HG02970 (cell line): ENCODE measurements around the gene PDE1C.
"Not testable (repeated sequence)": the region's sequence is repeated elsewhere in the genome, so short reads cannot be mapped to it uniquely, and the experiment has no call there.

ENCODE experiments used
- ATAC-seq: cut with Tn5 transposase; IDR thresholded peaks from one replicate; pipeline ENCODE4 v1.9.1; 2021; ENCODE audit warnings: mild to moderate bottlenecking, moderate library complexity, moderate number of reproducible peaks; ENCODE audit not compliant: unreplicated experiment, low FRiP score

Gene PDE1C

DNA sequence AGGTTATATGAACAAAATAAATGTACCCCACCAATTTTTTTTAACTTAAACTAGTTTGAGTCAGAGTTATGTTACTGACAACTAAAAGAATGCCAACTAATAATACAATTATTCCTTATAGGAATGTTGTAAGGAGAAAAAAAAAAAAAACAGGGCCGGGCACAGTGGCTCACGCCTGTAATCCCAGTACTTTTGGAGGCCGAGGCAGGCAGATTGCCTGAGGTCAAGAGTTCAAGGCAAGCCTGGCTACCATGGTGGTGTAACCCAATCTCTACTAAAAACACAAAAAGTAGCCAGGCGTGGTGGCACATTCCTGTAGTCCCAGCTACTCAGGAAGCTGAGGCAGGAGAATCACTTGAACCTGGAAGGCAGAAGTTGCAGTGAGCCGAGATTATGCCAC lies 6.6 kb upstream of the PDE1C start:
- ATAC-seq: not testable (repeated sequence)

DNA sequence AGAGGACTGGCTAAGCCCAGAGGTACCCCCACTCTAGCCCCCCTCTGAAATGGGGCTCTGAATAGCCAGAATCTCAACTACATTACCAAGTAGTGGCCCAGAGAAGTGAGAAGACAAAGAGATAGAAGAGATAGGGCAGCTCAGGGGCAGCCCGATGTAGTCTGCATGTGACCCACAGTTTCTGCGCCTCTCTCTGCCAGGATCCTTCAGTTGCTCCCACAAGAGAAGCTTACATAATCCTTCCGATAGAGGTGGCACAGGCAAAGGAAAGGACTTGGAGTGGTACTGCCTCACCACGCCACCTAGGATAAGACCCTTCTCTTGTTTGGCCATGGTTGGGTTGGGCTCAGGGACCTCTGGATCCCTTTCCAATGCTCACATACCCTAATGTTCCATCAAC lies 5.4 kb upstream of the PDE1C start:
- no peak for ATAC-seq

DNA sequence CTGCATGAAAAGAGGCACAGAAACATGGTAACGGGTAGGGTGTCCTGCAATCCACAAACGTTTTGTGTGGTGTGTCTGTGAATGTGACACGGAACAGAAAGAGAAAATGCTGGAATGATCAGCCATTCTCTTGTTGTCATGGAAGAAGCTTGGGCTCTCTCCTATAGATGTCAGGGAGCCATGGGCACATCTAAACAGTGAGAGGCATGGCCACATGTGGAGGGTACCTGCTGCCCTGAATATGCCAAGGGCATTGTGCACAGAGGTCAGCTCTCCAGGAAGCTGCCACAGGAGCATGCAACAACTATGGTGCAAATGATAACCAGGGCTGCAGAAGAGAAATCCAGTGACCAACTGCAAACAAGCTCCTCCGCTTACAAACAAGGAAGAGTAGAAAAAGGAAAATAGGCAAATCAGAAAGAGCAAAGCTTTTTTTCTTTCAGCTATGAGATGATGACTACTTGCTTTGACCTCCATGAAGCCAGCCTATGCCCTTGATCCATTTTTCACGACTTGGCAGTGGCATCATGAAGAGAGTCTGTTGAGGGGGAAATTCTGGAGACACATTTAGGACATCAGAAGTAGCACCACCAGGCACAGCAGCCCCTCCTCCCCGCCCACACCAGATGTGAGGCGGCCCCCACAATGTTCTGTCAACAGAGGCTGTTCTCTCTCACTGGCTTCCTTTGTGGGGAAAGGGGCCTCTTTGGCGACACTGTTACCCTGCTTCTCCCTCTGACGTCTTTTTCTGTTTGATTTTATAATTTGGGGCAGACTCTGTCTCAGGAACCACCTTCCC lies 4.8 kb upstream of the PDE1C start:
- ATAC-seq: no peak

DNA sequence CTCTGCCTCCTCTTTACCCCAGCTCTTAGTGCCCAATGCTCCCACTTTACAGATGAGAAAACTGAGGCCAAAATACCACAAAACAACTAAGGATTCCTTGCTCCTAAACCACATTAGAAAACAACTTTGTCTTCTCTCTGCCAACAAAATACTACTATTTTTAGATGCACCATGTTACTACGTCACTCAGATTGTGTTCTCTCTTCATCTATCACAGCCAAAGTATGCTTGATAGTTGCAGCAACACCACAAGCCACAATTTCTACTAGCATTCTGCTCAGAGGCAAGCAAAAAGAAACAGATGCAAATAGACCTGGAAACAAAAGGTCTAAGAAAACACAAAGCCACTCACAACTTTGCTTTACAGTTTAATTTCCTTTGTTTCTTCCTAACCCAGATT lies 3.3 kb upstream of the PDE1C start:
- no peak for ATAC-seq

DNA sequence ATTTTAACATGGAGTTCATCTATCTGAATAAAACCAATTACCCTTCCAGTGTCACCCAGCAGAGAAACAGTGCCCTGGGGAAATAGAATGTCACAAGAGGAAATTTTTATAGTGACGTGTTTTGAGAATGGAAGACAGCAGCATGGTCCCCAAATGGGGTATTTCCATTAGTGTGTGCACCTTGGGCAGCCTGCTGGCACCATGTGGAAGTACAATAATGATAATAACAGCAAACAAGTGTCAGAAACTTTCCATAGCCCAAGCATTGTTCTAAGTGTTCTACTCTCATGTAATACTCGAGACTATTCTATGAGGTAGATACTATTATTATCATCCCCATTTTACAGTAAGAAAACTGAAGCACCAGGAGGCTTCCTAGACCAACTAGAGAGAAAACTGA lies 2.2 kb upstream of the PDE1C start:
- no peak for ATAC-seq

DNA sequence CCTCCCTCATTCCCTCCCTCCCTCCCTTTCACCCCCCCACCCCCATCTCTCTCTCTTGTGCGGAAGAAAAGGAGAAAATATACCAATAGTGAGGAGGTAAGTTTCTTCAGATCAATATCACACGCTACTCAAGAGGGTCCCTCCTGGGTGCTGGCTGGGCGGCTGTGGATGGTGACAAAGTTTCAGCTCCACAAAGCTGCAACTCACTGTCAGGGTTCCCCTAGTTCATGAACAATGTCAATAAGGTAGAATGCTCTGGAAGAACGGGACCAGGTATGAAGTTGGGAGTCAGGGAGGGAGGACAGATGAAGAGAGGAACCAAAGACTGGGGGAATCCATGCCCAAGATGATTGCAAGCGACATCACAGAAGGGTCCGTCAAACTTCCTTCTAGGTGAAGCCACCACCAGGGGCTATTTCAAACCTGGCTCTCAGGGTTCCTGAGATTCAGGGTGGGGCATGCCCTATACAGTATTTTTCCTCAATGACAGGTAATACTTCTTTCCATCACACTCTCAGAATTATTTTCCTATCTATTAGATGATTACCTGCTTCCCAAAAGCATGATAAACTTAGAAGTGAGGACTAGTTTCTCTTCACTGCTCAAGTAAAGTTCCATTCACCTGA lies 1.4 kb upstream of the PDE1C start:
- ATAC-seq: no peak

DNA sequence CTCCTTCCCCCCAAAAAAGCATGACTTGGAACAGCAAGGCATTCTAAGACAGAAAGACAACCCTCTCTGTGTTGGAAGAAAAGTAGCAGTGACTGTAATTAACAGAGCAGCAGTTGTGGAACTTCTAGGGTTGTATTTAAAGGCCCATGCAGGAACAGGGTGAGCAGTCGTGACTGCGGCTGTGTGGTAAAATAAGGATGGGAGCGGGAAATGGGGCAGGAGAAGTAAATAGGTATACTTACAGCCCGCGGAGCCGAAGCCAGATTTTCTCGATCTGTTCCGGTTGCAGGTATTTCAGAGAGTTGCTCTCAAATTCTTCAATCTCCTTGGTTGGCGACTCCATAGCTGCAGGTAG lies 179 bp downstream of the PDE1C start:
- no peak for ATAC-seq

DNA sequence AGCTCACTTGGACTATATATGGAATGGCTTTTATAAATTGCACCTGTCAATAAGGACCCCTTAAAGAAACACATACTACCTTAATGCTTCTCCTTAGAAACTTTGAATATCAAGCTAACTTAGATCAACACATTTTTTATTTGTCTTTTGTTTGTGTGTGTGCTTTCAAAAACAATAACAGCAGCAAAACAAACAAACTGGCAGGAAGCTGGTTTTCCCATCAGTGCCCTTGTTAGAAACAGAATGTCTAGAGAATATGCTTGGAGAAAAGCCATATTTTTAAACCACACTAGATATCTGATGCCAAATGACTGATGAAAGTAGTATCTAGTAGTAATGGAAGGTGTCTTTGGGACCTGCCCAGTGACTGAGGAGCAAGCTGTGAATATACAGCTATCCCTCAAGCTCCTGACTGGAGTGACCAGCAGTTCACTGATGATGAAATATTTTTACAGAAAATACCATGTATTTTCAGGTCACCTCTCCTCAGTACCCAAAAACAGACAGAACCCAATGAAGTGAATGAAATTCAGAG lies 1.0 kb downstream of the PDE1C start:
- ATAC-seq: no peak

DNA sequence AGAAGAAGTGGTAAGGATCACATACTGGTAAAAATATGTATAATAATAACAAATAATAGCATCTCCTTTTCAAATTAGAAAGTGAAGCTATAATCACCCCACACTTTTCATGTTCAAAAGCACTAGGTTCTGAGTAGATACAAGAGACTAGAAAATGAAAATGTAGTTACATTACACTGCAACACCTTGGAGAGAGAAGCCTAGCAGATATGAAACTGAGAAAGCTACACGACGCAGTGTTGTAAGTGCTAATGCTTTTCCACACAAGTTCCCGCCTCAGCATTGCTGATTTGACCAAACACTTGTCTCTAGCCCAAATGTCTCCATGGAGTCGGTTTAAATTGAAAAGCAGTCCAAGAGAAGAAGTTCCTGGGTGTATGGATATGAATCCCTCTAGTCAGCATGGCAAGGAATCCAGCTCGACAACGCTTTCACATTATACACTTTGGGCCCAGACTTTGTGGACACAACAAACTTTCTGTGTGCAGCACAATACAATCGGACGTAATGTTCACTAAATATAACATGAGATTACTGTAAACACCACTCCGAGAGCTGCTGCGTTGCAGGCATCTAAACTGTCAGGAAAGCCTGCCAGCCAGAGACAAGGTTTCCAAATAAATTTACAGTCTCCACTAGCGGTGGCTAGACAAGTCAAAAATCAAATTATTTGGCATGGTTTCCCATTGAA lies 1.7 kb downstream of the PDE1C start:
- ATAC-seq: no peak

DNA sequence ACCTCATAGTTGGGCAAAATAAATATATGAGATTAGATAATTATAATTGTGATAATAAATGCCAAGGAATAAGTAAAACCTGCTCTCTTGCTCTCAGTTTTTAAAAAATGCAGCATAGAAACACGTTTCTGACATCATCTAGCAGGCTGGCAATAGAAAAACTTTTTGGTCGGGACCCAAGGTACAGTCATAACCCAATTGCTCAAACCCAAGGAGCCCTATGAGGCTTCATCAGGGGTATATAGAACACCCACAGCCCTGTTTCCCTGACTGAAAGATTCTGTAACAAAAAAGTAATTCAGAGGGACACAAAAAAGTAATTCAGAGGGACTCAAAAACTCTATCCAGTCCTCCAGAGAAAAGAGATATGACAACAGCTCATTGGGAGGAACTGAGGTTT lies 3.8 kb downstream of the PDE1C start:
- no peak for ATAC-seq

DNA sequence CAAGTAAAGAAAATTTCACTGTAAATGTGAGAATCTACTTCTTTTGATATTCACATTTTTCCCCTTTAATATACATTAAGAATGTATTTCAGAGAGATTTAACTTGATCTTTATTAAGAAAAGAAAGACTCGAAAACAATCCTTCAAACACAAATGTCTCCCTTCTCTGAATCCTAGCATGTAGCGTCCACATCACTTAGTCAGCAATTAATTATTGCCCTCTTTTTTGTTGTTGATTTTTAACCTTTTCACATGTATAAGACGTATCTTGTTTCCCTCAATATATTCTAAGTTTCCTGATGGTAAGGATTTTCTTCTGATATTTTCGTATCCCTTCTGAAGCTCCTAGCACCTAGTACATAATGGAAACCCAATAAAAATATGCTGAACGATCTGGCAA lies 6.6 kb downstream of the PDE1C start:
- no peak for ATAC-seq

DNA sequence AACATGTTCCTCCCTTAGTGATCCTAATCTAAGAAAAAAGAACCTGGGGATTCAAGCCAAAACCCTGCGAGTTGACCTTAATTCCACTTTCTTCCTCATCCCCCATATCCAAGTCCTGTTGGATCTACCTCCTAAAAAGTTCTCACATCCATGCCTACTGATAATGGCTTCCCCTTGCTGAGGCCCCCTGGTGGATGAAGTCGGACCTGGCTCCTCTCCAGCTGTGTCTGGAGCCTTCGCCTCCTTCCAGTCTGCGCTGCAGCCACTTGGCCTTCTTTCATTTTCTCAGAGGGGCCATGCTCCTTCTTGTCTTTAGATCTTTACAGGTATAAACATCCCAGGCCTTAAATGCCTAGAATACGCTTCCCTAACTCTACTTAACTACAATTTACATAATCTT lies 8.1 kb downstream of the PDE1C start:
- no peak for ATAC-seq

DNA sequence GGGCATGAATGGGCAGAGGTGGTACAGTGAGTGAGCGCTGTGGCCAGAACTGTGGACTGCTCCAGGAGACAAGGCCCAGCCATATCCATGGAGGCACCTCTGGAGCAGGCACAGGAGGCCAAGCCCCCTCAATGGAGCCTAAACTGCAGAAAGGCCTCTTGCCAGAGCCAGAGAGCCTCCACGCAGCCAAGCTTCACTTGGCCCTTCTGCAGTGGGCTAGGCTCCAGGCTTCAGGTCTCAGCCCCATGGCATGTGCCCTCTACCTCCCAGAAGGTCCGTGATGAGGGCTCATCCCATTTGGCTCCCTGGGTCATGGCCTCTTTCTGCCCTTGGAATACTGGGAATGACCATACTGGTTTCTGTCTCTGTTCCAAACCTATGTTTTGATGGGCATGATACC lies 8.9 kb downstream of the PDE1C start:
- ATAC-seq: no peak

DNA sequence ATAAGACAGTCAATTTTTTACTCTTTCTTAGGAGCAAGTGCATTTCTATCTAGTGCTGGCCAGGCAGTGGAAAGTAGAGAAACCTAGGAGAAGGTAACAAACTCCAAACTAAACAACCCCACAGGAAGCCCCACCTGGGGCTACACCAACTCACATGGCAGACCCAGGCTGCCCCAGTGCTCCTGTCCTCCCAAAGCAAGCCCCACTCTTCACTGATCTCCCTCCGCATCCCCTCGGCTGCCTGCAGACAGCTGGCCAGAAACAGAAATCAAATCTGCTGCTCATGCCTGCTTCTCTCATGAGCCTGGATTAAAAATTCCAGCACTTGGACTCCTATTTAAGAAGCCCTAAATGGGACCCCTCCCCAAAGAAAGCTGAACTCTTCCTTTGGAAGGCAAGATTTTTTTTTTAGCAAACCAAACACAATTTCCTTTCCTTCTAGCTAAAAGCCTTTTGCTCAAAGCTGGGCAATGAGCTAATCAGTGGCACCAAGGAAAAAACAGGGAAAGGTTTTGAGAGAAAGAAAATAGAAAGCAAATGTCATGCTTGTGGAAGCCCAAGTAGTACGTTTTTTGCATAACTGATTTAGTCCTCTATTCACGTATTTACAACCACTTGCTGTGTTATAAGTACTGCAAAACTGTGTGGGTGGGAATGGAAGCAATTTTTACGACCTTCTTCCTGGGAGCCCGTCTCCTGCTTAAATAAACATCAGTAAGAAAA lies 10.8 kb downstream of the PDE1C start:
- ATAC-seq: no peak

DNA sequence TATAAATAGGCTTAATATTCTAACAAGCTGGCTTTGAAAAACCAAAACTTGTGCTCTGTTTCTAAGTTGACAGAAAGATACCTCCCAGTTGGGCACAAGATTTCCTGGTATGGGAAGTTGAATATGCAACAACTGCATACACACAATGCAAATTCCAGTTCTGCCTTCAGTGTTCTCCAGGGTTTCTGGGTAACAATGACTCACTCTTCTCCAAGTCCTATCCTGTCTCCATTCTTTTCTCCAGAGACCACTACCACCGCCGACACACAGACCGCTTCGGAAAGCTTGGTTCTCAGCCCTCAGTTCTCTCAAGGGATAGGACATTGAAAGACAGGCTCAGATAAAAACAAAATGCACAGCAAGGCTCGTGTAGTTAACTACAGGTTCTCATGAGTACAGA lies 12.2 kb downstream of the PDE1C start:
- no peak for ATAC-seq

DNA sequence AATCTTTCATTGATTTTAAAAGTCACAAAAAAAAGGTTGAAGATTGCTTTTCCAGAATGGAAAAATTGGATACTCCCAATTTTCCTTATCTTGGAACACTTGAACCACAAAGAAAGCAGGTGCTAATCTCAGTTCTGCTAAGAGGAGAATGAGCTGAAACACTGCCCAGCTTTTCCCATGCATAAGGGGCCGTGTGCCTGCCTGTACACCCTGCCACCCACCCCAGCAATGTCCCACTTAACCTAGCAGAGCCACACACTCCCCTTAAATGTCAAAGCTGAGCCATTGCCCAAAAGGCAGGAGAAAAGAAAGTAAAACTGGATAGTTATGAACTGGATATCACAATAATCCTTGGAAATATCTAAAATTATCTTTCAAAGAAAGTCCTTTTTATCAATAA lies 13.4 kb downstream of the PDE1C start:
- no peak for ATAC-seq

DNA sequence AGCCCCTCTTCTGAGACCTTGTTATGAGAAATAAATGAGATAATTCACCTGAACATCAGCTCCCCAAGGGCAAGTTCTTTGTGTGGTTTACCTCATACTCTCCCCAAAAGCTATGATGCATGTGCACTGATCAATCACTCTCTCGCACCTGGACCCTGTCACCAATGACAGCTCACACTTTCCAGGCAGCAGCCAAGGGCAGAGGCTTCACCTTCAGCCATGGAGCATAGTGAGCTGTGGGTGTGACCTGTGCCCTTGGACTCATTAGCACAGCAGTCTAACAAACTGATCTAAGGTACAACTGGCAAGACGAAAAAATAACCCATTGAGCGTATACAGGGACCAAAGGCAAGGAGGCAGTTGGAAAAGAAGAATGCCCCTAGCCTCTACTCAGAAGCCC lies 17.0 kb downstream of the PDE1C start:
- no peak for ATAC-seq

DNA sequence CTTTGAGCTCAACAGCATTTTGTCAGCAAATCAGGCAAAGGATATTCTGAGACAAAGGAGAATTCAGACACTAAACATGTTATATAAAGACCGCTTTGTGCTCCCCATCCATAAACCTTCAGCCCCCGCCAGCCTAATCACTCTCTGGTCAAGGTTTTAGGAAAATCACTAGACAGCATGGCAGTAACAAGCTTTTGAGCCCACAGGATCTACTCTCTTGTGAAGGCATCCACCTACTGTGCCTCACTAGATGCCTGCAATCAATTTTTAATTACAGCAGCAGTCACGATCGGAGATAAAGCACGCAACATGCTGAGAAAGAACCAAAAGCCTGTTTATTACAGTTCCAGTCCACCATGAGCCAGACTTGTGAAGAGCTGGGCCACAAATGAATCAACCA lies 19.1 kb downstream of the PDE1C start:
- ATAC-seq: no peak

DNA sequence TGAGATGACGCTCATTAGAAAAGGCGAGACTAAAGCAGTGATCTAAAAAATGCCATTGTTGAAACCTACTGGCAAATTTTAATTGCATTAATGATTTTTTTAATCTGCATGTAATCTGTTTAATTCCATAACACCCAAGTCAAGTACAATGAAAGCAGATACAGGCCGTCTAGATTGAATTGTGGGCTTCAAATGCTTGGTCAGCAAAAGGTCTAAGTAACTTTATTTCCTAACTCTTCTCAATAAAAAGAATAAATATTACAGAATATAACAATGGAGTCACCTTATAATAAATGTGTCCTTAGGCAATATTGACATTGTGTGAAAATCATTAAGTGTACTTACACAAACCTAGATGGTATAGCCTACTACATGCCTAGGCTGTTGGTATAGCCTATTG lies 20.6 kb downstream of the PDE1C start:
- no peak for ATAC-seq

DNA sequence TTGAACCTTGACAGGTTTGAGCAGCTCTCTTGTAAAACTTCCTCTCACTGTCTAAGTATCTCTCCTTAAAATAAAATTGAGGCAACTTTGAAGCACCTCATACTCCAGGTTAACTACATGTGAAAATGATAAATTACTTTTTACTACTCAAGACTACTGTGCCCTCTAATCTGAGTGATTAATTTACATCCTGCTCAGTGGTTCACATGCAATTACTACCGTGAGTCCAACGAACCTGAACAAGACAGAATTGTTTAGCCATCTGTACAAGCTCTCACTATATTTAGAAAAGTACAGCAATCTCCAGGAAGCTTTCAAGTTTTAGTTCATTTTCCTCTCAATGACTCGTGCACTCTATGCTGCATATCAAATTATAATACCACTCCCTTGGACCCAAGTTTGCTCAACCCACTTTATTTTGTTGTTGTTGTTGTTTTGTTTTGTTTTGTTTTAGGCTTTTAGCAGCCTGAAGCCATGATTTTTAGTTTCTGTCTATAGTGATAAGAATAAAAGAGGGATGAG lies 21.2 kb downstream of the PDE1C start:
- no peak for ATAC-seq

DNA sequence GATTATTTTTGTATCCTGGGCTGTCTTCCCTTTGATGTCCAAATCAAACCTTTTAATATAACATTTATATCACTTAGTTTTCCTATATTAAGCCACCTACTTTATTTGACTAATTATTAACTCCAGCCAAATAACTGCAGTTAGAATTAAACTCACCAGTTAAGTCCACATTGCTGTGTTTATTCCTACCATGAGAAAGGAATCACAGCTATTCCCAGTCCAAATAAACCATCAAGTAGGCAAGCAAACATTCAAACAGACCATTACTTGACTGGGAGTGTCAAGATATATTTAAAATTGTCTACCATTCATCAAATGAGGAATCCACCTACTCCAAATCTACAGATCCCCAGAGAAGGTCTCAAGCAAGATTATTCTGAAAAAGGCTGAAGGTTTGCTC lies 22.4 kb downstream of the PDE1C start:
- ATAC-seq: no peak
